ENCODE measurements around the gene AHDC1. TPM values are rescaled to one million over a fixed set of nuclear protein-coding genes. Genes with fewer than 3 reads are reported as not detected.
A peak's percentile ranks its signal among the peaks of the same experiment; 100 is the strongest.

AHDC1 gene
- total RNA-seq, 1 experiment from 2014 or later, result 49.0 TPM

DNA sequence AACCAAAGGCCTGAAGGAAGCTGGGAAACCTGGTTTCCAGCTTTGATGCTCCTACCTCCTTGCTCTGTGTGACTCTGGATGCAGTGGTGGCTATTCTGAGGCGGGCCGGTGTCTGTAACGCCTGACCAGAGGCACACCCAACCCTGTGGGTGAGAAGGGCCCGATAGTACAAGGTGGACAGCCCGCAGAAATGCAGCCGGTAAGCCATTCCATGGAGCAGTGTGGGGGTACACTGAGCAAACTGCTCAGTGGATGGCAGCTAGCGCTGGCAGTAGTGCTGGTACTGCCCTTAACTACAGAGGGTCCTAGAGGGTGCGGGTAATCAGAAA lies 36.0 kb downstream of the AHDC1 start:
- no peaks in the 10 kb centered on the region for H3K9me3 Mint-ChIP-seq
- H3K4me1 Mint-ChIP-seq, result peaks cover 88% of the 10 kb centered on the region
- TF ChIP-seq NFYB (CRISPR knock-in tag; conservative IDR thresholded peaks at IDR 0.05; ENCODE audit: low read depth), result no peak
- DNase-seq (ENCODE audit: low spot score) (no peak), ATAC-seq (no peak)
- peak overlapping the region; percentile 58 for H3K4me3 Mint-ChIP-seq
- POLR2A ChIA-PET, result interaction anchor here (0.5 to 1.5 kb wide), 7 partner anchors 10 to 110 kb away, joined by 3 to 5 read pairs (median 3); partner anchors contain the start of gene AHDC1
- CTCF ChIA-PET, result interaction anchor here (0.5 to 16.0 kb wide), 29 partner anchors 8 to 271 kb away, joined by 3 to 489 read pairs (median 9); partner anchors contain the start of gene AHDC1
- H3K27me3 Mint-ChIP-seq (ENCODE audit: low read depth), result no peaks in the 10 kb centered on the region
- H3K27ac Mint-ChIP-seq, result peak overlapping the region; percentile 39; the same call in 1 of the 2 replicates
- H3K36me3 Mint-ChIP-seq, result no peaks in the 10 kb centered on the region

DNA sequence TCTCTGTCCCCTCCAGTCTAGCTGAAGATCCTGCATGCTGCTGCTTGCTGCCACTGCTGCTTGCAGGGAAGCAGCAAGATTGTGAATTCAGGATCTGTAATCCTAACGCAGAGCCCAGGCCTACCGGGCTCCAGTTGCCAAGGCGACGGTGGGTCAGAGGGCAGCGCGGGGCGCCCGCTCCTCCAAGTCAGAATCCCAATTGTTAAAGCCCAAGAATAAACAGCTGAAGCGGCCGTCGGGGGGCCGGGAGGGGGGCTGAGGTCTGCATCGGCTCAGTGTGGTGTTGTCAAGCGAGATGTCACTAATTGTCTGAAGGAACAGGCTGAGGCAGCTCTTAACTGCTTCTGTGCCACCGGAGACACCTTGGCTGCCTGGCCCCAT lies 36.8 kb downstream of the AHDC1 start:
- ChIA-PET CTCF (interaction anchor here (0.9 to 16.0 kb wide), 6 partner anchors 9 to 174 kb away, joined by 3 to 489 read pairs (median 80); partner anchors contain the start of gene AHDC1), POLR2A (interaction anchor here (0.7 to 1.5 kb wide), 3 partner anchors 10 to 218 kb away, joined by 3 to 4 read pairs (median 4); partner anchors contain the start of gene AHDC1)
- no peak overlapping the region for H3K4me3 Mint-ChIP-seq
- H3K4me1 Mint-ChIP-seq, result peaks cover 88% of the 10 kb centered on the region
- TF ChIP-seq SMAD3 (CRISPR knock-in tag; IDR thresholded peaks at IDR 0.05; ENCODE audit: borderline replicate concordance), result no peak
- no peak for TF ChIP-seq FOXJ3 (CRISPR knock-in tag; IDR thresholded peaks at IDR 0.05; ENCODE audit: borderline replicate concordance)
- TF ChIP-seq ZBTB21 (CRISPR knock-in tag; IDR thresholded peaks at IDR 0.05; ENCODE audit: borderline replicate concordance), result no peak
- TF ChIP-seq, protein P1, sequence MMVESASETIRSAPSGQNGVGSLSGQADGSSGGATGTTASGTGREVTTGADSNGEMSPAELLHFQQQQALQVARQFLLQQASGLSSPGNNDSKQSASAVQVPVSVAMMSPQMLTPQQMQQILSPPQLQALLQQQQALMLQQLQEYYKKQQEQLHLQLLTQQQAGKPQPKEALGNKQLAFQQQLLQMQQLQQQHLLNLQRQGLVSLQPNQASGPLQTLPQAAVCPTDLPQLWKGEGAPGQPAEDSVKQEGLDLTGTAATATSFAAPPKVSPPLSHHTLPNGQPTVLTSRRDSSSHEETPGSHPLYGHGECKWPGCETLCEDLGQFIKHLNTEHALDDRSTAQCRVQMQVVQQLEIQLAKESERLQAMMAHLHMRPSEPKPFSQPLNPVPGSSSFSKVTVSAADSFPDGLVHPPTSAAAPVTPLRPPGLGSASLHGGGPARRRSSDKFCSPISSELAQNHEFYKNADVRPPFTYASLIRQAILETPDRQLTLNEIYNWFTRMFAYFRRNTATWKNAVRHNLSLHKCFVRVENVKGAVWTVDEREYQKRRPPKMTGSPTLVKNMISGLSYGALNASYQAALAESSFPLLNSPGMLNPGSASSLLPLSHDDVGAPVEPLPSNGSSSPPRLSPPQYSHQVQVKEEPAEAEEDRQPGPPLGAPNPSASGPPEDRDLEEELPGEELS (CRISPR knock-in tag; IDR thresholded peaks at IDR 0.05), result no peak
- no peak for TF ChIP-seq ZMAT4 (CRISPR knock-in tag; IDR thresholded peaks at IDR 0.05)
- TF ChIP-seq, protein P2, sequence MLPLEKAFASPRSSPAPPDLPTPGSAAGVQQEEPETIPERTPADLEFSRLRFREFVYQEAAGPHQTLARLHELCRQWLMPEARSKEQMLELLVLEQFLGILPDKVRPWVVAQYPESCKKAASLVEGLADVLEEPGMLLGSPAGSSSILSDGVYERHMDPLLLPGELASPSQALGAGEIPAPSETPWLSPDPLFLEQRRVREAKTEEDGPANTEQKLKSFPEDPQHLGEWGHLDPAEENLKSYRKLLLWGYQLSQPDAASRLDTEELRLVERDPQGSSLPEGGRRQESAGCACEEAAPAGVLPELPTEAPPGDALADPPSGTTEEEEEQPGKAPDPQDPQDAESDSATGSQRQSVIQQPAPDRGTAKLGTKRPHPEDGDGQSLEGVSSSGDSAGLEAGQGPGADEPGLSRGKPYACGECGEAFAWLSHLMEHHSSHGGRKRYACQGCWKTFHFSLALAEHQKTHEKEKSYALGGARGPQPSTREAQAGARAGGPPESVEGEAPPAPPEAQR (CRISPR knock-in tag; IDR thresholded peaks at IDR 0.05), result no peak
- TF ChIP-seq, protein P3, sequence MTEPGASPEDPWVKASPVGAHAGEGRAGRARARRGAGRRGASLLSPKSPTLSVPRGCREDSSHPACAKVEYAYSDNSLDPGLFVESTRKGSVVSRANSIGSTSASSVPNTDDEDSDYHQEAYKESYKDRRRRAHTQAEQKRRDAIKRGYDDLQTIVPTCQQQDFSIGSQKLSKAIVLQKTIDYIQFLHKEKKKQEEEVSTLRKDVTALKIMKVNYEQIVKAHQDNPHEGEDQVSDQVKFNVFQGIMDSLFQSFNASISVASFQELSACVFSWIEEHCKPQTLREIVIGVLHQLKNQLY (CRISPR knock-in tag; IDR thresholded peaks at IDR 0.05), result no peak
- TF ChIP-seq, protein P4, sequence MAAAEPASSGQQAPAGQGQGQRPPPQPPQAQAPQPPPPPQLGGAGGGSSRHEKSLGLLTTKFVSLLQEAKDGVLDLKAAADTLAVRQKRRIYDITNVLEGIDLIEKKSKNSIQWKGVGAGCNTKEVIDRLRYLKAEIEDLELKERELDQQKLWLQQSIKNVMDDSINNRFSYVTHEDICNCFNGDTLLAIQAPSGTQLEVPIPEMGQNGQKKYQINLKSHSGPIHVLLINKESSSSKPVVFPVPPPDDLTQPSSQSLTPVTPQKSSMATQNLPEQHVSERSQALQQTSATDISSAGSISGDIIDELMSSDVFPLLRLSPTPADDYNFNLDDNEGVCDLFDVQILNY (CRISPR knock-in tag; IDR thresholded peaks at IDR 0.05), result no peak
- no peak for TF ChIP-seq OVOL2 (CRISPR knock-in tag; IDR thresholded peaks at IDR 0.05; ENCODE audit: borderline replicate concordance)
- no peak for TF ChIP-seq HMGA2 (CRISPR knock-in tag; IDR thresholded peaks at IDR 0.05)
- no peak for TF ChIP-seq MXD4 (CRISPR knock-in tag; IDR thresholded peaks at IDR 0.05; ENCODE audit: borderline replicate concordance)
- TF ChIP-seq JUN (CRISPR knock-in tag; IDR thresholded peaks at IDR 0.05), result no peak
- TF ChIP-seq RORB (CRISPR knock-in tag; IDR thresholded peaks at IDR 0.05), result no peak
- TF ChIP-seq, protein P5, sequence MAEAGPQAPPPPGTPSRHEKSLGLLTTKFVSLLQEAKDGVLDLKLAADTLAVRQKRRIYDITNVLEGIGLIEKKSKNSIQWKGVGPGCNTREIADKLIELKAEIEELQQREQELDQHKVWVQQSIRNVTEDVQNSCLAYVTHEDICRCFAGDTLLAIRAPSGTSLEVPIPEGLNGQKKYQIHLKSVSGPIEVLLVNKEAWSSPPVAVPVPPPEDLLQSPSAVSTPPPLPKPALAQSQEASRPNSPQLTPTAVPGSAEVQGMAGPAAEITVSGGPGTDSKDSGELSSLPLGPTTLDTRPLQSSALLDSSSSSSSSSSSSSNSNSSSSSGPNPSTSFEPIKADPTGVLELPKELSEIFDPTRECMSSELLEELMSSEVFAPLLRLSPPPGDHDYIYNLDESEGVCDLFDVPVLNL (CRISPR knock-in tag; IDR thresholded peaks at IDR 0.05; ENCODE audit: borderline replicate concordance, low read depth), result no peak
- no peak for TF ChIP-seq GRHL2 (CRISPR knock-in tag; IDR thresholded peaks at IDR 0.05; ENCODE audit: insufficient replicate concordance, severe bottlenecking)
- TF ChIP-seq MAX (CRISPR knock-in tag; IDR thresholded peaks at IDR 0.05), result no peak
- TF ChIP-seq ELF4 (CRISPR knock-in tag; IDR thresholded peaks at IDR 0.05; ENCODE audit: low read depth), result no peak
- TF ChIP-seq GABPB1 (CRISPR knock-in tag; IDR thresholded peaks at IDR 0.05), result no peak
- H3K27ac Mint-ChIP-seq, result no peak overlapping the region
- H3K27me3 Mint-ChIP-seq (ENCODE audit: low read depth), result no peaks in the 10 kb centered on the region
- ATAC-seq (no peak), DNase-seq (ENCODE audit: low spot score) (no peak)
- no peaks in the 10 kb centered on the region for H3K9me3 Mint-ChIP-seq
- H3K36me3 Mint-ChIP-seq, result no peaks in the 10 kb centered on the region

Measured in WTC11 (cell line).